Gastroesophageal sphincter (tissue), 2 donors: ENCODE results near the gene OPRD1.

Experiments
- POLR2A ChIP-seq, 2 donors: fragments of 450-650 bp; IDR thresholded peaks; one replicate each; pipeline ENCODE4 v1.6.1; 2017; ENCODE audit warnings: antibody characterized with exemption in 2 of 2, mild to moderate bottlenecking in 2 of 2, moderate library complexity in 1 of 2
- POLR2AphosphoS5 ChIP-seq: sonication (generic); formaldehyde crosslinking; IDR thresholded peaks from one replicate; pipeline ENCODE4 v1.6.1; 2017; ENCODE audit warnings: antibody characterized with exemption

DNA sequence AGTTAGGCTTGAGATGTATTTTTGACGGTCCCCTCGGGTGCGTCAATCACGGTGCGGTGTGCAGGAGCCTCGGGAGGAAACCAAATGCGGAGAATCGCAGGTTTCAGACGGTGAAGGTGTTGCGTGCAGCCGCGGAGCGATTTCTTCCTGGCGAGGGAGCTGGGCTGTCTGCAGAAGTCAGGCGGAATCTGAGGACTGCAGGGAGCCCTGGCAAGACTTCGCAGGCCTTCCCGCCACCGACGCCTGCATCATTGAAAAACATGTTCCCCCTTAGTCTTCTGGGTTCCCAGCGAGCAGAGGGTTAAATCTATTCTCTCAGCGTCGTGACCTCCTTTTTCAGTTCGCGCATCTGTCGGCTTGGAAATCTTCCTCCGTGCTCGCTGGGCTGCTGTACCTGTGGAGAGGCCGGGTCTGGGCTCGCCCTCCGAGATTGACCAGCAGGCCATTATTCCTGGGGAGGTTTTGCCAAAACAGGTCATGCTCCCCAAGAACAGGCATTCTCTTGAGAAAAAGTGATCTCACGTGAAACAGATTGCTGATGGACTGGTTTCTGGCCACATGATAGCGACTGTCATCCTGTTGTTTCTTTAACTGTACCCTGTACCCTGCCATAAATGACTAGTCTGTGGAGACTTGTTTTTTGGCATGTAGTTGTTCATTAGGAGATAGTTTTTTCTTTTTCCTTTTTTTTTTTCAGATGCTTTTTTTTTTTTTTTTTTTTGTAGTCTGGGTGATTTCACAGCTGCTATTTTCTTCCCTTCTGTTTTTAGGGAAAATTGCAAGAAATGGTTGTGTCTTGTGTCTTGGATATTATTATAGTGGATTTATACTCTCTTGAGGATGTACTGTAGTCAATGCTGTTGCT lies 103.3 kb downstream of the OPRD1 start:
- TF ChIP-seq POLR2AphosphoS5 (no peak), POLR2A (IDR thresholded peaks at IDR 0.05) (no peak)
